Esophagus squamous epithelium (tissue), 4 donors: ENCODE measurements around the gene OR51B5.

Source experiments
- CTCF ChIP-seq, 6 experiments: fragments of 450-650 bp in 4 of 6; fragments of 200-600 bp in 2 of 6; sonication (generic) in 2 of 6; IDR thresholded peaks; one replicate each; pipeline ENCODE4 v1.5.1; 2016 to 2019; ENCODE audit warnings: antibody characterized with exemption in 6 of 6, mild to moderate bottlenecking in 4 of 6, moderate library complexity in 4 of 6
- POLR2A ChIP-seq, 4 donors: fragments of 450-650 bp; IDR thresholded peaks; one replicate each; pipeline ENCODE4 v1.6.1; 2017; ENCODE audit warnings: antibody characterized with exemption in 4 of 4, mild to moderate bottlenecking in 4 of 4, moderate library complexity in 3 of 4

GRCh38 chr11:5390210-5390609 is 46.9 kb upstream of the OR51B5 start:
- TF ChIP-seq POLR2A (IDR thresholded peaks at IDR 0.05), result no peak
- TF ChIP-seq CTCF (IDR thresholded peaks at IDR 0.05), result no peak
